ENCODE measurements around the gene DIDO1. TPM values are rescaled to one million over a fixed set of nuclear protein-coding genes. Genes with fewer than 3 reads are reported as not detected.

DIDO1 gene
- total and polyA plus RNA-seq, 2 of the 13 experiments (the other 11 are each of a cell fraction or from before 2014, with no cell fraction given): 75.0 to 75.1 TPM

GRCh38 chr20:62949962-62950361 is 23.7 kb upstream of the DIDO1 start (continued):
- TF ChIP-seq TEF (CRISPR knock-in tag; IDR thresholded peaks at IDR 0.05) (no peak), POGZ (CRISPR knock-in tag; IDR thresholded peaks at IDR 0.05) (no peak)

- POLR2A ChIA-PET: interaction anchor here (1.0 to 8.8 kb wide), 4 partner anchors 8 to 19 kb away, joined by 3 to 205 read pairs (median 3); partner anchors contain the start of gene GID8
- no TSS peak for BruUV-seq (replicated peaks)
- Histone ChIP-seq H3K27ac (ENCODE audit: extremely low read length, insufficient read depth, low read length) (peak overlapping the region; percentile 8), H3K79me2 (ENCODE audit: insufficient read depth, low read length) (peaks cover 26% of the 10 kb centered on the region), H3K4me1 (ENCODE audit: insufficient read depth, low read length) (peaks cover 38% of the 10 kb centered on the region), H3K36me3 (replicated peaks in 1 of 2; ENCODE audit: control insufficient read depth in 1 of 2, insufficient read depth in 2 of 2, low read length in 2 of 2) (peaks cover 28 to 58% of the 10 kb centered on the region in 2 experiments), H3K4me2 (ENCODE audit: low read depth, low read length) (no peak overlapping the region), H3K27me3 (ENCODE audit: control insufficient read depth in 1 of 2, insufficient read depth in 2 of 2, low read length in 2 of 2) (no peaks in the 10 kb centered on the region; a peak in 1 of 5 replicates), H3K9me3 (ENCODE audit: low read length) (no peaks in the 10 kb centered on the region), H3K9ac (ENCODE audit: insufficient read depth, low read depth, low read length) (no peak overlapping the region), H4K20me1 (ENCODE audit: insufficient read depth, low read length) (no peaks in the 10 kb centered on the region), H3K4me3 (replicated peaks in 1 of 3; ENCODE audit: insufficient read depth in 1 of 3, low read depth in 2 of 3, low read length in 3 of 3) (no peak overlapping the region), H2AFZ (ENCODE audit: low read length) (no peak overlapping the region)
- no peak for FAIRE-seq
- intact Hi-C loops (cut with micrococcal nuclease; ENCODE audit: unreplicated experiment) (no loop called here), in situ Hi-C loops (cut with HindIII; ENCODE audit: extremely low pct_ligation_motif_present, low pct_unique_long_range_greater_than_20kb) (no loop called here)
- ATAC-seq: no peak
- CTCF ChIA-PET (ENCODE audit: low intra/inter-chr PET ratio, low total read pairs): no interaction called here
- no peak for DNase-seq (ENCODE audit: low spot score)
- WGBS (ENCODE audit: low lambda C conversion rate): 93% methylated on average over 6 of the region's 6 CpGs
- TF ChIP-seq ZNF574 (CRISPR knock-in tag; IDR thresholded peaks at IDR 0.05) (0 out of 2 replicates have a peak, but pooled peaks have one; percentile 9), GATA4 (IDR thresholded peaks at IDR 0.05; ENCODE audit: borderline replicate concordance, low read depth) (no peak), BRF2 (CRISPR knock-in tag; IDR thresholded peaks at IDR 0.05) (no peak), ZNF101 (CRISPR knock-in tag; IDR thresholded peaks at IDR 0.05; ENCODE audit: borderline replicate concordance, low read depth) (no peak), POLR2A (IDR thresholded peaks at IDR 0.05; ENCODE audit: insufficient read depth in 1 of 2, low read depth in 2 of 2, low read length in 2 of 2) (0 out of 4 replicates have a peak, but pooled peaks of 1 of the 2 experiments have one; percentile 20), SATB2 (CRISPR knock-in tag; IDR thresholded peaks at IDR 0.05) (no peak), HOXA7 (CRISPR knock-in tag; IDR thresholded peaks at IDR 0.05) (no peak), RFXAP (CRISPR knock-in tag; IDR thresholded peaks at IDR 0.05; ENCODE audit: borderline replicate concordance) (0 out of 2 replicates have a peak, but pooled peaks have one; percentile 21), SP2 (CRISPR knock-in tag; IDR thresholded peaks at IDR 0.05) (no peak), XRCC5 (optimal IDR thresholded peaks at IDR 0.05; ENCODE audit: low read length) (no peak), FOXM1 (CRISPR knock-in tag; IDR thresholded peaks at IDR 0.05) (peak; percentile 53; the same call in 1 of the 2 replicates), PAXIP1 (CRISPR knock-in tag; conservative IDR thresholded peaks at IDR 0.05) (no peak)
Observed at GRCh38 chr20:62949153-62949821, 23.0 kb upstream of the DIDO1 start.

Measured in HepG2 (cell line).